Loucy (cell line): ENCODE results near the gene NDUFB7.

Source experiments
- CTCF ChIP-seq: fragments of 200-600 bp; sonication (generic); conservative IDR thresholded peaks from 2 replicates; pipeline ENCODE4 v1.5.1; 2014; ENCODE audit warnings: mild to moderate bottlenecking, antibody characterized with exemption, low read length
- EZH2phosphoT487 ChIP-seq: fragments of 200-600 bp; IDR thresholded peaks from 2 replicates; pipeline ENCODE4 v1.6.1; 2018; ENCODE audit warnings: antibody characterized with exemption, mild to moderate bottlenecking, moderate library complexity, borderline replicate concordance

DNA sequence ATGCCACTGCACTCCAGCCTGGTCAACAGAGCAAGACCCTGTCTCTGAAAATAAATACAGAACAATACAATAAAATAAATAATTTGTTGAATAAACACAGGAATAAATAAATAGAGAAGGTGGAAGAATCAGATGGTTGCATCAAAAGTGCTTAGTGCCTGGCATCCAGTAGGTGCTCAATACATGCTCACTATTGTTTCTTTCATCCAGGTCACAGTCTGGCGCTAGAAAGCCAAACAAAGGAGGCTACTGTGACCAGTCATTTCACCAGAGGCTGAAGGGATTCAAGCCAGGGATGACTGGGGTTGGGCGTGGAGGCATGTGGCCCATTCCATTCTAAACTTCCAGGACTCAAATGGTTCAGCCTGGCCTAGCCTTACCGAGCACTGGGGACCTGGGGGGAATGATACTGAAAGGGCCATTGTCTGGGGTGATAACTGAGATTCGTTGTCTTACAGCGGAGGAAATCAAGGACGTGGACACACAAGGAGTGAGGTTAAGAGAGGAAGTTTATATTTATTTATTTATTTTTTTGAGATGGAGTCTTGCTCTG, 3.6 kb upstream of the NDUFB7 start:
- no peak for TF ChIP-seq CTCF
- no peak for TF ChIP-seq EZH2phosphoT487
